ENCODE measurements around the gene CLSTN2.

CLSTN2 gene

GRCh38 chr3:140178482-140178881 lies 243.5 kb downstream of the CLSTN2 start:
- Histone ChIP-seq H3K4me1 (ENCODE audit: control insufficient read depth, insufficient read depth, low read length) (no peaks in the 10 kb centered on the region), H3K27ac (ENCODE audit: low read depth, low read length) (no peak overlapping the region), H3K36me3 (ENCODE audit: control insufficient read depth, insufficient read depth, low read length) (no peaks in the 10 kb centered on the region), H3K4me3 (ENCODE audit: low read length) (no peak overlapping the region), H3K9ac (ENCODE audit: low read length) (no peak overlapping the region), H3K27me3 (ENCODE audit: control insufficient read depth, insufficient read depth, low read length) (no peaks in the 10 kb centered on the region)

- Histone ChIP-seq H3K27me3 (ENCODE audit: control insufficient read depth, insufficient read depth, low read length) (no peaks in the 10 kb centered on the region), H3K9ac (ENCODE audit: low read length) (no peak overlapping the region), H3K4me1 (ENCODE audit: control insufficient read depth, insufficient read depth, low read length) (peaks cover under 1% of the 10 kb centered on the region), H3K4me3 (ENCODE audit: low read length) (no peak overlapping the region), H3K27ac (ENCODE audit: low read depth, low read length) (no peak overlapping the region), H3K36me3 (ENCODE audit: control insufficient read depth, insufficient read depth, low read length) (no peaks in the 10 kb centered on the region)
Measured at GRCh38 chr3:140180603-140181002, 245.6 kb downstream of the CLSTN2 start.

GRCh38 chr3:140185375-140185774 lies 250.4 kb downstream of the CLSTN2 start:
- H3K36me3 ChIP-seq (ENCODE audit: control insufficient read depth, insufficient read depth, low read length): no peaks in the 10 kb centered on the region
- H3K4me3 ChIP-seq (ENCODE audit: low read length): no peak overlapping the region
- H3K27me3 ChIP-seq (ENCODE audit: control insufficient read depth, insufficient read depth, low read length): no peaks in the 10 kb centered on the region
- no peak overlapping the region for H3K9ac ChIP-seq (ENCODE audit: low read length)
- H3K27ac ChIP-seq (ENCODE audit: low read depth, low read length): no peak overlapping the region
- peaks cover 14% of the 10 kb centered on the region for H3K4me1 ChIP-seq (ENCODE audit: control insufficient read depth, insufficient read depth, low read length)

GRCh38 chr3:140186421-140186920 lies 251.5 kb downstream of the CLSTN2 start:
- H3K27me3 ChIP-seq (ENCODE audit: control insufficient read depth, insufficient read depth, low read length): no peaks in the 10 kb centered on the region
- H3K27ac ChIP-seq (ENCODE audit: low read depth, low read length): no peak overlapping the region
- no peaks in the 10 kb centered on the region for H3K36me3 ChIP-seq (ENCODE audit: control insufficient read depth, insufficient read depth, low read length)
- H3K4me1 ChIP-seq (ENCODE audit: control insufficient read depth, insufficient read depth, low read length): peaks cover 14% of the 10 kb centered on the region
- no peak overlapping the region for H3K9ac ChIP-seq (ENCODE audit: low read length)
- no peak overlapping the region for H3K4me3 ChIP-seq (ENCODE audit: low read length)

- Histone ChIP-seq H3K27ac (ENCODE audit: low read depth, low read length) (no peak overlapping the region), H3K4me3 (ENCODE audit: low read length) (no peak overlapping the region), H3K36me3 (ENCODE audit: control insufficient read depth, insufficient read depth, low read length) (no peaks in the 10 kb centered on the region), H3K4me1 (ENCODE audit: control insufficient read depth, insufficient read depth, low read length) (peaks cover 14% of the 10 kb centered on the region), H3K27me3 (ENCODE audit: control insufficient read depth, insufficient read depth, low read length) (no peaks in the 10 kb centered on the region), H3K9ac (ENCODE audit: low read length) (no peak overlapping the region)
Measured at GRCh38 chr3:140187028-140187427, 252.0 kb downstream of the CLSTN2 start.

GRCh38 chr3:140187656-140188221 lies 252.8 kb downstream of the CLSTN2 start:
- Histone ChIP-seq H3K4me3 (ENCODE audit: low read length) (no peak overlapping the region), H3K4me1 (ENCODE audit: control insufficient read depth, insufficient read depth, low read length) (peaks cover 14% of the 10 kb centered on the region), H3K27ac (ENCODE audit: low read depth, low read length) (no peak overlapping the region), H3K9ac (ENCODE audit: low read length) (no peak overlapping the region), H3K36me3 (ENCODE audit: control insufficient read depth, insufficient read depth, low read length) (no peaks in the 10 kb centered on the region), H3K27me3 (ENCODE audit: control insufficient read depth, insufficient read depth, low read length) (no peaks in the 10 kb centered on the region)

- H3K27ac ChIP-seq (ENCODE audit: low read depth, low read length): no peak overlapping the region
- no peak overlapping the region for H3K4me3 ChIP-seq (ENCODE audit: low read length)
- peaks cover 14% of the 10 kb centered on the region for H3K4me1 ChIP-seq (ENCODE audit: control insufficient read depth, insufficient read depth, low read length)
- H3K9ac ChIP-seq (ENCODE audit: low read length): no peak overlapping the region
- no peaks in the 10 kb centered on the region for H3K36me3 ChIP-seq (ENCODE audit: control insufficient read depth, insufficient read depth, low read length)
- H3K27me3 ChIP-seq (ENCODE audit: control insufficient read depth, insufficient read depth, low read length): no peaks in the 10 kb centered on the region
Measured at GRCh38 chr3:140188285-140188684, 253.3 kb downstream of the CLSTN2 start.

- peaks cover 14% of the 10 kb centered on the region for H3K4me1 ChIP-seq (ENCODE audit: control insufficient read depth, insufficient read depth, low read length)
- H3K4me3 ChIP-seq (ENCODE audit: low read length): no peak overlapping the region
- H3K27ac ChIP-seq (ENCODE audit: low read depth, low read length): no peak overlapping the region
- no peak overlapping the region for H3K9ac ChIP-seq (ENCODE audit: low read length)
- H3K27me3 ChIP-seq (ENCODE audit: control insufficient read depth, insufficient read depth, low read length): no peaks in the 10 kb centered on the region
- no peaks in the 10 kb centered on the region for H3K36me3 ChIP-seq (ENCODE audit: control insufficient read depth, insufficient read depth, low read length)
Measured at GRCh38 chr3:140189267-140189666, 254.3 kb downstream of the CLSTN2 start.

- Histone ChIP-seq H3K27ac (ENCODE audit: low read depth, low read length) (no peak overlapping the region), H3K27me3 (ENCODE audit: control insufficient read depth, insufficient read depth, low read length) (no peaks in the 10 kb centered on the region), H3K4me3 (ENCODE audit: low read length) (no peak overlapping the region), H3K4me1 (ENCODE audit: control insufficient read depth, insufficient read depth, low read length) (peaks cover 14% of the 10 kb centered on the region), H3K36me3 (ENCODE audit: control insufficient read depth, insufficient read depth, low read length) (no peaks in the 10 kb centered on the region), H3K9ac (ENCODE audit: low read length) (no peak overlapping the region)
Measured at GRCh38 chr3:140189976-140190375, 255.0 kb downstream of the CLSTN2 start.

- Histone ChIP-seq H3K9ac (ENCODE audit: low read length) (no peak overlapping the region), H3K27ac (ENCODE audit: low read depth, low read length) (no peak overlapping the region), H3K4me1 (ENCODE audit: control insufficient read depth, insufficient read depth, low read length) (no peaks in the 10 kb centered on the region), H3K4me3 (ENCODE audit: low read length) (no peak overlapping the region), H3K27me3 (ENCODE audit: control insufficient read depth, insufficient read depth, low read length) (no peaks in the 10 kb centered on the region), H3K36me3 (ENCODE audit: control insufficient read depth, insufficient read depth, low read length) (no peaks in the 10 kb centered on the region)
Measured at GRCh38 chr3:140196970-140197369, 262.0 kb downstream of the CLSTN2 start.

- no peak overlapping the region for H3K9ac ChIP-seq (ENCODE audit: low read length)
- no peak overlapping the region for H3K27ac ChIP-seq (ENCODE audit: low read depth, low read length)
- no peaks in the 10 kb centered on the region for H3K4me1 ChIP-seq (ENCODE audit: control insufficient read depth, insufficient read depth, low read length)
- no peaks in the 10 kb centered on the region for H3K27me3 ChIP-seq (ENCODE audit: control insufficient read depth, insufficient read depth, low read length)
- H3K4me3 ChIP-seq (ENCODE audit: low read length): no peak overlapping the region
- H3K36me3 ChIP-seq (ENCODE audit: control insufficient read depth, insufficient read depth, low read length): no peaks in the 10 kb centered on the region
Measured at GRCh38 chr3:140198242-140198641, 263.3 kb downstream of the CLSTN2 start.

GRCh38 chr3:140199008-140199407 lies 264.0 kb downstream of the CLSTN2 start:
- Histone ChIP-seq H3K9ac (ENCODE audit: low read length) (no peak overlapping the region), H3K4me1 (ENCODE audit: control insufficient read depth, insufficient read depth, low read length) (no peaks in the 10 kb centered on the region), H3K36me3 (ENCODE audit: control insufficient read depth, insufficient read depth, low read length) (no peaks in the 10 kb centered on the region), H3K27me3 (ENCODE audit: control insufficient read depth, insufficient read depth, low read length) (no peaks in the 10 kb centered on the region), H3K27ac (ENCODE audit: low read depth, low read length) (no peak overlapping the region), H3K4me3 (ENCODE audit: low read length) (no peak overlapping the region)

- Histone ChIP-seq H3K36me3 (ENCODE audit: control insufficient read depth, insufficient read depth, low read length) (no peaks in the 10 kb centered on the region), H3K27ac (ENCODE audit: low read depth, low read length) (no peak overlapping the region), H3K27me3 (ENCODE audit: control insufficient read depth, insufficient read depth, low read length) (no peaks in the 10 kb centered on the region), H3K9ac (ENCODE audit: low read length) (no peak overlapping the region), H3K4me1 (ENCODE audit: control insufficient read depth, insufficient read depth, low read length) (no peaks in the 10 kb centered on the region), H3K4me3 (ENCODE audit: low read length) (no peak overlapping the region)
Measured at GRCh38 chr3:140199743-140200142, 264.8 kb downstream of the CLSTN2 start.

All from rectal smooth muscle tissue (tissue), 1 donor.